Effector memory CD4-positive, alpha-beta T cell (primary cell): ENCODE data around the gene CHD9NB.

Source experiments
- DNase-seq, 3 donors: peaks; one replicate each; pipeline ENCODE4 v3.0.0-alpha.2; 2020
- H3K27ac ChIP-seq: 2 replicates; pipeline ENCODE4 v1.7.0; 2013; ENCODE audit warnings: mild to moderate bottlenecking, low read length, moderate library complexity; ENCODE audit not compliant: insufficient read depth, poor library complexity, severe bottlenecking
- H3K27me3 ChIP-seq: replicated peaks from 2 replicates; pipeline ENCODE4 v1.7.0; 2013; ENCODE audit warnings: mild to moderate bottlenecking, low read length; ENCODE audit not compliant: insufficient read depth, control insufficient read depth, poor library complexity, severe bottlenecking
- H3K36me3 ChIP-seq: 2 replicates; pipeline ENCODE4 v1.7.0; 2013; ENCODE audit warnings: mild to moderate bottlenecking, low read length, moderate library complexity; ENCODE audit not compliant: control insufficient read depth, insufficient read depth
- H3K4me1 ChIP-seq: 2 replicates; pipeline ENCODE4 v1.7.0; 2013; ENCODE audit warnings: low read length, mild to moderate bottlenecking; ENCODE audit not compliant: control insufficient read depth, insufficient read depth, poor library complexity, severe bottlenecking
- H3K4me3 ChIP-seq: 2 replicates; pipeline ENCODE4 v1.7.0; 2013; ENCODE audit warnings: low read length, low read depth, mild to moderate bottlenecking; ENCODE audit not compliant: insufficient read depth, poor library complexity, severe bottlenecking
- H3K9me3 ChIP-seq: 2 replicates; pipeline ENCODE4 v1.7.0; 2013; ENCODE audit warnings: mild to moderate bottlenecking, low read length, moderate library complexity; ENCODE audit not compliant: control insufficient read depth

The CHD9NB gene

DNA sequence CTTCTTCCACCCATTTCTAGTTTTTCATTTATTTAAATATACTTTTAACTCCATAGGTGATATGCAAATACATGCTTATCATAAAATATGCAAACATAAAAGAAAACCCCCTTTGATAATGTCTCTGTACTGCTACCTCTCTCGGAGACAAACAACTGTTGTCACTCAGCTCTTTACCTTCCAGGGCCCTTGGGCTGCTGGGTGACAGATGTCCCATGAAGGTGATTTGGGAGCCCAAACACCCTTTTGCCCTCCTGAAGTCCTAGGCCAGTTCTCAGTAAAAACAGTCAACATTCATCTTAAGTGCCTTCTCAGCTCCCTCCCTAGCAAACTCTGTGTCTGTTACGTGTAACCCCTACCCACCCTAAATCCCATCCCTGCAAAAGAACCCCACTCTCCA lies 39.6 kb upstream of the CHD9NB start:
- Histone ChIP-seq H3K27ac (no peak overlapping the region), H3K27me3 (no peaks in the 10 kb centered on the region), H3K9me3 (no peaks in the 10 kb centered on the region), H3K4me1 (peaks cover 12% of the 10 kb centered on the region), H3K4me3 (no peak overlapping the region), H3K36me3 (no peaks in the 10 kb centered on the region)
- no peak for DNase-seq

GRCh38 chr16:53091466-53092211 lies 38.9 kb upstream of the CHD9NB start:
- DNase-seq: no peak
- no peak overlapping the region for H3K27ac ChIP-seq
- no peaks in the 10 kb centered on the region for H3K27me3 ChIP-seq
- no peaks in the 10 kb centered on the region for H3K9me3 ChIP-seq
- no peaks in the 10 kb centered on the region for H3K36me3 ChIP-seq
- no peak overlapping the region for H3K4me3 ChIP-seq
- H3K4me1 ChIP-seq: peaks cover 12% of the 10 kb centered on the region

- no peak for DNase-seq
- Histone ChIP-seq H3K4me3 (no peak overlapping the region), H3K27me3 (no peaks in the 10 kb centered on the region), H3K27ac (no peak overlapping the region), H3K36me3 (no peaks in the 10 kb centered on the region), H3K4me1 (peaks cover 12% of the 10 kb centered on the region), H3K9me3 (no peaks in the 10 kb centered on the region)
Observed at GRCh38 chr16:53090591-53091411, 38.1 kb upstream of the CHD9NB start.

GRCh38 chr16:53090286-53090590 lies 37.5 kb upstream of the CHD9NB start:
- peaks cover 12% of the 10 kb centered on the region for H3K4me1 ChIP-seq
- H3K27me3 ChIP-seq: no peaks in the 10 kb centered on the region
- no peaks in the 10 kb centered on the region for H3K9me3 ChIP-seq
- H3K4me3 ChIP-seq: no peak overlapping the region
- no peaks in the 10 kb centered on the region for H3K36me3 ChIP-seq
- no peak overlapping the region for H3K27ac ChIP-seq
- no peak for DNase-seq

DNA sequence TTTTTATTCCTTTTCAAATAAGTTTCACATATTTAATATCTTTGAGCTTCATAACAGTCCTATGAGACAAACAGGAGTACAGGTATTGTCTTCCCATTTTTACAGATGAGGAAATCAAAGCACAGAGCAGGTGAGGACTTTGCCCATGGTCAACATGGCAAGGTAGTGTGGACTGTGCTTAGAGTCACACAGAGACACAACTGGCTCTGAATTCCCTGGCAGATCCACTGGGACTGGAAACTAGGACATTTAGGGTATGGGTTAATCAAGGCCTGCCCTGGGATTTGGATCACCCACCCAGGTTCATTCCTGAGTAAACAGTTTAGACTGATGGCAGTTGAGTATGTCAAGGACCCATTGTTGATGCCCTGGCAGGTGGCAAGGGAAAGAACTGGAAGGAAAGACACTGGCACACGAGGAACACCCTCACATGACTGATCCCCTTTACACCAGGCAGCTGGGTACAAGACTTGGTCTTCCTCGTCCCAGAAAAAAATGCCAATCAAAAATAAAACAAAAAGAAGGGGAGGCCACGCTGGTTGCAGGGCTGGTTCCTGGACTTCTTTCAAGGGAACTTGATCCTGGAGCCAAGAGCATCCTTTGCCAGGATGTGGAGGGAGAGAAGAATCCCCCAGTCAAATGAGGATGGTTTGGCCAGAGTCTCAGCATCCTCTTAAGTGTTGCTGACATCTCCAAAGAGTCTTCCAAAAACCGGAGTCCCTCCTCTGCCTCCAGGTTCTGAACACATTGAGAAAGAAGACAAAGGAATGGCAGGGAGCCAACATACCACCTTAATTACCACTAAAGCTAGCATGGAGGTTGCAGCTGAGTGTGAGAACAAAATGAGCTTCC lies 37.0 kb upstream of the CHD9NB start:
- H3K27ac ChIP-seq: no peak overlapping the region

GRCh38 chr16:53087101-53087500 lies 34.4 kb upstream of the CHD9NB start:
- Histone ChIP-seq H3K36me3 (no peaks in the 10 kb centered on the region), H3K27me3 (no peaks in the 10 kb centered on the region), H3K9me3 (no peaks in the 10 kb centered on the region), H3K27ac (no peak overlapping the region), H3K4me3 (no peak overlapping the region), H3K4me1 (peaks cover 12% of the 10 kb centered on the region)
- DNase-seq: no peak

More for the DNA sequence above, 37.0 kb upstream of the CHD9NB start:
- no peak overlapping the region for H3K4me3 ChIP-seq
- no peaks in the 10 kb centered on the region for H3K9me3 ChIP-seq
- DNase-seq: no peak
- H3K27me3 ChIP-seq: no peaks in the 10 kb centered on the region
- no peaks in the 10 kb centered on the region for H3K36me3 ChIP-seq
- H3K4me1 ChIP-seq: peaks cover 12% of the 10 kb centered on the region

GRCh38 chr16:53085931-53086421 lies 33.3 kb upstream of the CHD9NB start:
- Histone ChIP-seq H3K4me3 (no peak overlapping the region), H3K36me3 (no peaks in the 10 kb centered on the region), H3K27me3 (no peaks in the 10 kb centered on the region), H3K27ac (no peak overlapping the region), H3K9me3 (no peaks in the 10 kb centered on the region), H3K4me1 (peaks cover 7% of the 10 kb centered on the region)
- DNase-seq: no peak

DNA sequence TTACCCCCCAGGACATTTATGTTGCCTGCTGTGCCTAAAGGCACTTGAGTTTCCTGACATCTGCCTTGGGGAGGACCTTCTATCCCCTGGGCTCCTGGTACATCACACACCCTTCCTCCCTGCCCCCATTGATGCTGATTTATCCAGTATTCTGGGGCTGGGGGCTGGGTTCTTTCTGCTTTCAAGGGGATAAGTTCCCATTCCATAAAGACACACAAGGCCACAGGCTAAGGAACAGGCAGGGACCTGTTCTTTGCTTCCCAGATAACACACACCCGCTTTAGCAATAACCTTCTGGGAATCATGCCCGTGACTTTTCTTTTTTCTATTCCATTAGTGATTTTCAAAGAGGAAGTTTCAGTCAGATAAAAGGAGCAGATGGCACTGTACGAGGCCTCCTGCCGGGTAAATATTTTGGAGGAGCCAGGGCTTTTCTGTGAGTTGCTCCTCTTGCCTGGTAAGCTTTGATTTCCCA lies 32.7 kb upstream of the CHD9NB start:
- Histone ChIP-seq H3K4me1 (peaks cover 1% of the 10 kb centered on the region), H3K27me3 (no peaks in the 10 kb centered on the region), H3K4me3 (no peak overlapping the region), H3K36me3 (no peaks in the 10 kb centered on the region), H3K9me3 (no peaks in the 10 kb centered on the region), H3K27ac (no peak overlapping the region)
- DNase-seq: no peak

DNA sequence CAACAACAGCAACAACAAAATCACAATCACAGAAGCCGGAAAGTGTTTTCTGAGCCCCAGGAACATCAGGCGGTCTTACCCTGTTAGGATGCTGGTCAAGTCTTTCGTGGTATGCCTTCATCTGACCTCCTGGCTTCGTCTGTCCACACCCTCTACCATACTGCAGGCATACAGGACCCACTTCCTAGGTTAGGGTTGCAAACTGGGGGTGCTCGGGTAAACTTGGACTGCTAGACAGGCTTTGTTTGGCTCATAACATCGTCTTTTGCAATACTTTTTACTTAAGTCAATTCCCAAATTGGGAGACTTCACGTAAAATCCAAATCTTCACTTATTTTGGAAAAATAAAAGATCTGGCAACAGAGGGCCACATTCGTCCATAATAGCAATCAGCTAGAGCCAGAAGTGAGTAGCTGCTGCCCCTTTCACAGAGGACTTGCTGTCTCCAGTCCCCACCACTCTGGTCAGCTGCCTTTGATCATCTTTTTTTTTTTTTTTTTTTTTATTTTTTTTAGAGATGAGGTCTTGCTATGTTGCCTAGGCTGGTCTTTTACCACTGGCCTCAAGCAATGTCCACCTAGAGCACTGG lies 32.1 kb upstream of the CHD9NB start:
- DNase-seq: no peak
- H3K4me3 ChIP-seq: no peak overlapping the region
- no peaks in the 10 kb centered on the region for H3K9me3 ChIP-seq
- no peaks in the 10 kb centered on the region for H3K27me3 ChIP-seq
- no peak overlapping the region for H3K27ac ChIP-seq
- H3K4me1 ChIP-seq: no peaks in the 10 kb centered on the region
- H3K36me3 ChIP-seq: no peaks in the 10 kb centered on the region
